ENCODE data around the gene KLF5. TPM values are rescaled to one million over a fixed set of nuclear protein-coding genes. Genes with fewer than 3 reads are reported as not detected.

Gene KLF5
- total RNA-seq, 1 experiment from 2014 or later = 2.2 TPM

- Histone ChIP-seq H3K27me3 (ENCODE audit: insufficient read depth, low read length) (no peaks in the 10 kb centered on the region), H3K27ac (ENCODE audit: insufficient read length, low read depth, low read length) (no peak overlapping the region), H3K4me2 (ENCODE audit: insufficient read depth, insufficient read length, low read length) (no peak overlapping the region), H2BK5ac (ENCODE audit: insufficient read length, low read length) (no peak overlapping the region), H2BK20ac (ENCODE audit: low read depth, low read length, poor library complexity, severe bottlenecking) (no peak overlapping the region), H4K91ac (ENCODE audit: insufficient read length, low read depth, low read length) (no peak overlapping the region), H4K8ac (replicated peaks; ENCODE audit: insufficient read length, low read depth, low read length) (no peak overlapping the region), H3K4me1 (ENCODE audit: insufficient read depth, low read length) (no peaks in the 10 kb centered on the region), H2BK15ac (ENCODE audit: low read depth, low read length) (no peak overlapping the region), H3K14ac (ENCODE audit: insufficient read depth, low read length) (no peak overlapping the region), H3K9ac (ENCODE audit: extremely low read depth, insufficient read length, low read length) (no peak overlapping the region), H3K79me1 (ENCODE audit: insufficient read depth, low read depth, low read length, poor library complexity, severe bottlenecking) (no peaks in the 10 kb centered on the region), H3K79me2 (ENCODE audit: insufficient read depth, low read length) (no peaks in the 10 kb centered on the region), H3K18ac (ENCODE audit: insufficient read length, low read depth, low read length) (no peak overlapping the region), H2AFZ (ENCODE audit: low read length) (no peak overlapping the region), H3K23ac (ENCODE audit: insufficient read length, low read depth, low read length) (no peak overlapping the region), H3T11ph (ENCODE audit: low read length) (no peak overlapping the region), H4K20me1 (ENCODE audit: control insufficient read depth, insufficient read depth, insufficient read length) (no peaks in the 10 kb centered on the region), H3K9me3 (ENCODE audit: control insufficient read depth, low read depth, low read length) (no peaks in the 10 kb centered on the region), H3K56ac (ENCODE audit: insufficient read length, low read depth, low read length) (no peak overlapping the region), H4K5ac (ENCODE audit: insufficient read length, low read depth, low read length) (no peak overlapping the region), H2BK120ac (ENCODE audit: low read depth, low read length, poor library complexity, severe bottlenecking) (no peak overlapping the region), H3K4ac (ENCODE audit: low read depth, low read length) (no peak overlapping the region), H2AK5ac (ENCODE audit: insufficient read length, low read length) (no peak overlapping the region), H3K23me2 (ENCODE audit: insufficient read length, low read depth, low read length, poor library complexity, severe bottlenecking) (no peaks in the 10 kb centered on the region), H2BK12ac (ENCODE audit: insufficient read length, low read depth, low read length) (no peak overlapping the region)
- no peak overlapping the region for H3K27ac Mint-ChIP-seq
- H3K4me3 Mint-ChIP-seq = no peak overlapping the region
- H3K36me3 Mint-ChIP-seq (ENCODE audit: insufficient read depth in 1 of 3, low read depth in 3 of 3) = no peaks in the 10 kb centered on the region
- TF ChIP-seq CTCF (conservative IDR thresholded peaks at IDR 0.05) = no peak
- H3K4me1 Mint-ChIP-seq = peaks cover 0 to 3% of the 10 kb centered on the region in 2 experiments; a peak in 1 of 4 replicates
- H3K9me3 Mint-ChIP-seq = no peaks in the 10 kb centered on the region
- no peaks in the 10 kb centered on the region for H3K27me3 Mint-ChIP-seq (ENCODE audit: low read depth)
- no peak for DNase-seq
- WGBS (ENCODE audit: extremely low coverage, insufficient read length, low lambda C conversion rate) = no CpG with 5 or more reads among the region's 10 CpGs
Measured at GRCh38 chr13:73106513-73107178, 47.8 kb downstream of the KLF5 start.

Data from H9 (cell line).